Measurements from ENCODE around the gene HHAT. TPM values are rescaled to one million over a fixed set of nuclear protein-coding genes. Genes with fewer than 3 reads are reported as not detected.

Gene HHAT
- polyA plus RNA-seq, 3 donors = 1.1 to 1.6 (median 1.5) TPM

DNA sequence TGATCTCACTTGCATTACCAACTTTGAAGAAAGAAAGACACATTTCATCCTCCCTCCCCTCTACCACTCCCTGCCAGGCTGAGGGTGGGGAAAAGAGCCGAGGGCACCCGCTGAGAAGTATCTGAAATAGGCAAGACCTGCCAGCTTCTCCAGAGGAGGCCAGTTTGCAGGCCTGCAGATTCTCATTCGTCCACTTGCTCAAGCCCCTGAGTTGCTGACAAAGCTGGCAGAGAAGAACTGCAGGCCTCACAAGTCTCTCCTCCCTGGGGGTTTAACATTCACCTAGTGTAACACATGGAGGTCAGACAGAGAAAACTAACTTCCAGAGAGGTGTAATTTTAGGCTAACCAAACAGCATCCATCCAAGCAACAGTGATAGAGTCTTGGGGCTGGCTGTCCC, 376.4 kb downstream of the HHAT start:
- Mint-ChIP-seq H3K4me1 (no peaks in the 10 kb centered on the region), H3K27ac (no peak overlapping the region), H3K9me3 (peaks cover 0 to 4% (median under 1%) of the 10 kb centered on the region in 7 donors), H3K27me3 (ENCODE audit: low read depth in 3 of 3) (peaks cover 1 to 3% (median 3%) of the 10 kb centered on the region in 3 donors), H3K4me3 (no peak overlapping the region), H3K36me3 (no peaks in the 10 kb centered on the region)
- WGBS (ENCODE audit: insufficient coverage) = 100% methylated on average over 1 of the region's 3 CpGs
- Histone ChIP-seq H2AFZ (ENCODE audit: insufficient read depth, low read depth, low read length, poor library complexity, severe bottlenecking) (no peak overlapping the region), H3K79me2 (ENCODE audit: insufficient read depth, low read length) (no peaks in the 10 kb centered on the region), H3K9me3 (replicated peaks in 1 of 2; ENCODE audit: control insufficient read depth in 1 of 2, insufficient read depth in 1 of 2, low read length in 2 of 2) (no peaks in the 10 kb centered on the region), H3K4me3 (replicated peaks in 1 of 3; ENCODE audit: low read depth in 2 of 3, low read length in 3 of 3) (no peak overlapping the region), H3K9ac (ENCODE audit: insufficient read depth, low read length, poor library complexity, severe bottlenecking) (no peak overlapping the region), H3K4me1 (ENCODE audit: control insufficient read depth in 1 of 2, insufficient read depth in 2 of 2, low read length in 2 of 2) (no peaks in the 10 kb centered on the region), H3K36me3 (replicated peaks in 1 of 2; ENCODE audit: control insufficient read depth in 1 of 2, insufficient read depth in 2 of 2, low read length in 2 of 2) (no peaks in the 10 kb centered on the region), H3K27ac (ENCODE audit: low read depth in 1 of 2, low read length in 2 of 2) (no peak overlapping the region), H3K4me2 (replicated peaks; ENCODE audit: extremely low read depth, low read length, poor library complexity, severe bottlenecking) (no peak overlapping the region), H4K20me1 (ENCODE audit: insufficient read depth, low read length) (no peaks in the 10 kb centered on the region), H3K27me3 (ENCODE audit: control insufficient read depth in 2 of 2, insufficient read depth in 2 of 2, low read length in 2 of 2) (no peaks in the 10 kb centered on the region)
- intact Hi-C loops (cut with micrococcal nuclease) = no loop called here
- no peak for DNase-seq
- TF ChIP-seq CTCF (IDR thresholded peaks at IDR 0.05) = no peak

DNA sequence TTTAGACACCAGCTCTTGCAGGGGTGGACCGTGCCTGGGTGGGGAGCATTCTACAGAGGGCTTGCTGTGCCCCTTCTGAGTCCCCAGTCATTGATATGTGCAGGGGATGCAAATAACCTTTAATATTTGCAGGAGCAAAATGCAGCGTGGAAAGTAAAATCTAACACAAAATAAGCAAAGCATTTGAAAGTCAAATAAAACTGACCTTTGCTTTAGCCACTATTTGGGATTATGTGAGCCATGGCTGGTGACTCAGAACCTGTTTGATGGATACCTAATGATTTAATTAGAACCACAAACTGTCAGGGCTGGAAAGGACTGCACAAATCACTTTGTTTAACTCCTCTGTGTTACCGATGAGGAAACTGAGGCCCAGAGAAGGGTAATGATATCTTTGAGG, 377.5 kb downstream of the HHAT start:
- no peak for TF ChIP-seq CTCF (IDR thresholded peaks at IDR 0.05)
- Mint-ChIP-seq H3K9me3 (peaks cover 0 to 4% (median 0%) of the 10 kb centered on the region in 7 donors), H3K27me3 (ENCODE audit: low read depth in 3 of 3) (peaks cover 0 to 3% (median 3%) of the 10 kb centered on the region in 3 donors), H3K27ac (no peak overlapping the region), H3K4me3 (no peak overlapping the region), H3K36me3 (no peaks in the 10 kb centered on the region), H3K4me1 (no peaks in the 10 kb centered on the region)
- intact Hi-C loops (cut with micrococcal nuclease) = no loop called here
- Histone ChIP-seq H3K9ac (ENCODE audit: insufficient read depth, low read length, poor library complexity, severe bottlenecking) (no peak overlapping the region), H3K4me3 (replicated peaks in 1 of 3; ENCODE audit: low read depth in 2 of 3, low read length in 3 of 3) (no peak overlapping the region), H3K27me3 (ENCODE audit: control insufficient read depth in 2 of 2, insufficient read depth in 2 of 2, low read length in 2 of 2) (no peaks in the 10 kb centered on the region), H3K79me2 (ENCODE audit: insufficient read depth, low read length) (no peaks in the 10 kb centered on the region), H3K9me3 (replicated peaks in 1 of 2; ENCODE audit: control insufficient read depth in 1 of 2, insufficient read depth in 1 of 2, low read length in 2 of 2) (no peaks in the 10 kb centered on the region), H2AFZ (ENCODE audit: insufficient read depth, low read depth, low read length, poor library complexity, severe bottlenecking) (no peak overlapping the region), H3K4me2 (replicated peaks; ENCODE audit: extremely low read depth, low read length, poor library complexity, severe bottlenecking) (no peak overlapping the region), H3K36me3 (replicated peaks in 1 of 2; ENCODE audit: control insufficient read depth in 1 of 2, insufficient read depth in 2 of 2, low read length in 2 of 2) (no peaks in the 10 kb centered on the region), H3K27ac (ENCODE audit: low read depth in 1 of 2, low read length in 2 of 2) (no peak overlapping the region), H3K4me1 (ENCODE audit: control insufficient read depth in 1 of 2, insufficient read depth in 2 of 2, low read length in 2 of 2) (no peaks in the 10 kb centered on the region), H4K20me1 (ENCODE audit: insufficient read depth, low read length) (no peaks in the 10 kb centered on the region)
- WGBS (ENCODE audit: insufficient coverage) = no CpG with 5 or more reads among the region's 3 CpGs
- no peak for DNase-seq
